Stomach smooth muscle (tissue), 2 donors: ENCODE data around the gene CDC25B.

Experiments
- H3K27ac ChIP-seq: one replicate; pipeline ENCODE4 v1.7.0; 2013; ENCODE audit warnings: mild to moderate bottlenecking, low read length, inconsistent platforms
- H3K27me3 ChIP-seq, 2 donors: one replicate each; pipeline ENCODE4 v1.7.0; 2013; ENCODE audit warnings: low read length in 2 of 2; ENCODE audit not compliant: insufficient read depth in 2 of 2, control insufficient read depth in 1 of 2
- H3K36me3 ChIP-seq, 2 donors: one replicate each; pipeline ENCODE4 v1.7.0; 2013; ENCODE audit warnings: low read length in 2 of 2; ENCODE audit not compliant: control insufficient read depth in 2 of 2, insufficient read depth in 2 of 2
- H3K4me1 ChIP-seq: one replicate; pipeline ENCODE4 v1.7.0; 2013; ENCODE audit warnings: low read length; ENCODE audit not compliant: control insufficient read depth, insufficient read depth
- H3K4me3 ChIP-seq, 2 donors: one replicate each; pipeline ENCODE4 v1.7.0; 2013; ENCODE audit warnings: low read length in 2 of 2
- H3K9ac ChIP-seq, 2 donors: one replicate each; pipeline ENCODE4 v1.7.0; 2013; ENCODE audit warnings: low read length in 2 of 2, mild to moderate bottlenecking in 1 of 2
- H3K9me3 ChIP-seq, 2 donors: one replicate each; pipeline ENCODE4 v1.7.0; 2013; ENCODE audit warnings: low read length in 2 of 2; ENCODE audit not compliant: control insufficient read depth in 2 of 2
- donor health status: healthy.
- donor health status: Pancreatic carcinoma.

Gene CDC25B

GRCh38 chr20:3854462-3854871, 58.4 kb downstream of the CDC25B start:
- Histone ChIP-seq H3K4me3 (no peak overlapping the region), H3K9ac (no peak overlapping the region), H3K4me1 (peaks cover 3% of the 10 kb centered on the region), H3K36me3 (peaks cover 13 to 18% of the 10 kb centered on the region in 2 donors), H3K9me3 (no peaks in the 10 kb centered on the region), H3K27ac (no peak overlapping the region), H3K27me3 (no peaks in the 10 kb centered on the region)
